GM19193 (cell line): ENCODE measurements around the gene VWA3A.

ENCODE experiments used
- POLR2A ChIP-seq: IDR thresholded peaks from 4 replicates; pipeline ENCODE4 v1.6.1; 2011; ENCODE audit not compliant: insufficient read depth, insufficient read length; ENCODE audit errors: extremely low read depth

The VWA3A gene

GRCh38 chr16:22152316-22152715 is 60.0 kb downstream of the VWA3A start:
- TF ChIP-seq POLR2A: no peak

GRCh38 chr16:22161401-22161800 is 69.1 kb downstream of the VWA3A start:
- TF ChIP-seq POLR2A: no peak

- TF ChIP-seq POLR2A: no peak
These were observed 69.8 kb downstream of the VWA3A start, which contains the start of gene SDR42E2 for GRCh38 chr16:22161999-22162655. TSS of gene SDR42E2 (plus strand) at chr16:22162506. CDS start at chr16:22165583, 3,077 bp downstream.

GRCh38 chr16:22162656-22163009 is 70.3 kb downstream of the VWA3A start:
- no peak for TF ChIP-seq POLR2A

- no peak for TF ChIP-seq POLR2A
These were observed 71.5 kb downstream of the VWA3A start for GRCh38 chr16:22163806-22164205.

GRCh38 chr16:22164482-22164881 is 72.1 kb downstream of the VWA3A start:
- no peak for TF ChIP-seq POLR2A

GRCh38 chr16:22165508-22166285 is 73.4 kb downstream of the VWA3A start:
- TF ChIP-seq POLR2A: no peak

- TF ChIP-seq POLR2A: no peak
These were observed 79.6 kb downstream of the VWA3A start for GRCh38 chr16:22171953-22172352.

- no peak for TF ChIP-seq POLR2A
These were observed 82.3 kb downstream of the VWA3A start for GRCh38 chr16:22174642-22175041.

GRCh38 chr16:22177968-22178930 is 85.9 kb downstream of the VWA3A start:
- no peak for TF ChIP-seq POLR2A

GRCh38 chr16:22181426-22181825 is 89.1 kb downstream of the VWA3A start:
- TF ChIP-seq POLR2A: no peak

- no peak for TF ChIP-seq POLR2A
These were observed 89.5 kb downstream of the VWA3A start for GRCh38 chr16:22181843-22182242.

GRCh38 chr16:22183335-22183734 is 91.0 kb downstream of the VWA3A start:
- no peak for TF ChIP-seq POLR2A

- TF ChIP-seq POLR2A: no peak
These were observed 91.7 kb downstream of the VWA3A start for GRCh38 chr16:22183901-22184614.

- no peak for TF ChIP-seq POLR2A
These were observed 92.3 kb downstream of the VWA3A start for GRCh38 chr16:22184615-22184968.

- TF ChIP-seq POLR2A: no peak
These were observed 94.2 kb downstream of the VWA3A start for GRCh38 chr16:22186517-22186916.

- TF ChIP-seq POLR2A: no peak
These were observed 95.9 kb downstream of the VWA3A start for GRCh38 chr16:22188267-22188594.
